ENCODE data around the gene SLC25A53.

The SLC25A53 gene

DNA sequence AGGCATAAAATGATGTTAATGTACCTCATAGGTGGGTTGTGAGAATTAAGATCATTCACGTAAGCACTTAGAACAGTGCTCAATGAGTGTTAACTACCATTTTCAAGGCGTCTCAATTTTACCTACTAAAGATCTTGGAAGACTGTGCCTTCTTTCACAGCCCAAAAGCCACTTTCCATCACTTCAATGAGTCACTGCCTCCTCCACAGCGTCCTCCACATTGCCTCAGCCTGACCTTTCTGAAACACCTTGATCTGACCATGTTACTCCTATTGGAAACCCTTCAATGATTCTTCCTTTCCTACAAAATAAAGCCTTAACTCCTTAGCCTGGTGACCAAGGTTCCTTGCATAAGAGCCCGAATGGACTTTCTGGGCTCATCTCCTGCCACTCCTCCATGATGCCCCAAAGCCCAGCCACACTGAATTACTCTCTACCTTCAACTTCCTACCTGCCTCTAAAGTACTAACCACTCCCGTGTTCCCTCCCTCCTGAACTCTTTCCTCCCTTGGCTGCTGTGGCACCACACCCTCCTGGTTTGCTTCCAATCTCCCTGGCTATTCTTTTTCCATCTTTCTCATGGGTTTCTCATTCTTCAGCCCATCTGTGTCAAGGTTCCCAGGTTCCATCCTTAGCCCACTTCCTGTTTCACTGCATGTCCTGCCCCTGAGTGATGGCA lies 22.1 kb downstream of the SLC25A53 start:
- Histone ChIP-seq H3K36me3 (replicated peaks; ENCODE audit: low read depth, low read length) (no peaks in the 10 kb centered on the region), H3K27ac (ENCODE audit: low read length) (no peak overlapping the region), H3K9me3 (ENCODE audit: insufficient read depth, low read length) (no peaks in the 10 kb centered on the region), H3K4me3 (ENCODE audit: low read length) (no peak overlapping the region), H3K4me1 (ENCODE audit: low read length) (peaks cover 3% of the 10 kb centered on the region; the same call in 1 of the 2 replicates), H2AFZ (ENCODE audit: low read depth, low read length) (no peak overlapping the region), H3K9ac (ENCODE audit: low read length) (no peak overlapping the region), H3K27me3 (ENCODE audit: low read depth, low read length) (no peaks in the 10 kb centered on the region), H3K79me2 (ENCODE audit: low read length) (no peaks in the 10 kb centered on the region), H3K4me2 (ENCODE audit: low read length) (no peak overlapping the region), H4K20me1 (ENCODE audit: insufficient read depth, low read length) (no peaks in the 10 kb centered on the region)
- TF ChIP-seq EZH2phosphoT487 (IDR thresholded peaks at IDR 0.05; ENCODE audit: low read depth) = no peak
- TF ChIP-seq, protein P1, sequence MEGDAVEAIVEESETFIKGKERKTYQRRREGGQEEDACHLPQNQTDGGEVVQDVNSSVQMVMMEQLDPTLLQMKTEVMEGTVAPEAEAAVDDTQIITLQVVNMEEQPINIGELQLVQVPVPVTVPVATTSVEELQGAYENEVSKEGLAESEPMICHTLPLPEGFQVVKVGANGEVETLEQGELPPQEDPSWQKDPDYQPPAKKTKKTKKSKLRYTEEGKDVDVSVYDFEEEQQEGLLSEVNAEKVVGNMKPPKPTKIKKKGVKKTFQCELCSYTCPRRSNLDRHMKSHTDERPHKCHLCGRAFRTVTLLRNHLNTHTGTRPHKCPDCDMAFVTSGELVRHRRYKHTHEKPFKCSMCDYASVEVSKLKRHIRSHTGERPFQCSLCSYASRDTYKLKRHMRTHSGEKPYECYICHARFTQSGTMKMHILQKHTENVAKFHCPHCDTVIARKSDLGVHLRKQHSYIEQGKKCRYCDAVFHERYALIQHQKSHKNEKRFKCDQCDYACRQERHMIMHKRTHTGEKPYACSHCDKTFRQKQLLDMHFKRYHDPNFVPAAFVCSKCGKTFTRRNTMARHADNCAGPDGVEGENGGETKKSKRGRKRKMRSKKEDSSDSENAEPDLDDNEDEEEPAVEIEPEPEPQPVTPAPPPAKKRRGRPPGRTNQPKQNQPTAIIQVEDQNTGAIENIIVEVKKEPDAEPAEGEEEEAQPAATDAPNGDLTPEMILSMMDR (IDR thresholded peaks at IDR 0.05; ENCODE audit: low read depth, low read length) = no peak

DNA sequence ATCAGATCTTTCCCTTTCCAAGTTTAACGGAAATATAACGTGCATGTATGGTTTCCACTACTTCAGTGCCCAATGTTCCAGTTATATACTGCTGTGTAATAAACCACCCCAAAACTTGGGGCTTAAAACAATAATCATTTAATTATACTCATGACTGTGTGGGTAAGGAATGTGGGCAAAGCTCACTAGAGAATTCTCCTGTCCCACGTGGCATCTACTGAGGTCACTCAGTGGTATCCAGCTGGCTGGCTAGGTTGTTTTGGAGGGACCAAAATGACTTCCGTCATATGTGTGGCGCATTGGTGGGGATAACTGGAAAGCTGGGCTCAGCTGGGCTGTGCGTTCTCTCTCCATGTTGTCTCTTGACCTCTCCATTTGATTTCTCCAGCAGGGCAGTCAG lies 26.0 kb downstream of the SLC25A53 start:
- TF ChIP-seq EZH2phosphoT487 (IDR thresholded peaks at IDR 0.05; ENCODE audit: low read depth) = no peak
- TF ChIP-seq, protein P1 (IDR thresholded peaks at IDR 0.05; ENCODE audit: low read depth, low read length) = no peak
- no peaks in the 10 kb centered on the region for H3K36me3 ChIP-seq (replicated peaks; ENCODE audit: low read depth, low read length)
- H3K79me2 ChIP-seq (ENCODE audit: low read length) = no peaks in the 10 kb centered on the region
- H4K20me1 ChIP-seq (ENCODE audit: insufficient read depth, low read length) = no peaks in the 10 kb centered on the region
- no peaks in the 10 kb centered on the region for H3K27me3 ChIP-seq (ENCODE audit: low read depth, low read length)
- peaks cover 3% of the 10 kb centered on the region; the same call in 1 of the 2 replicates for H3K4me1 ChIP-seq (ENCODE audit: low read length)
- no peak overlapping the region for H2AFZ ChIP-seq (ENCODE audit: low read depth, low read length)
- no peak overlapping the region for H3K4me3 ChIP-seq (ENCODE audit: low read length)
- no peaks in the 10 kb centered on the region for H3K9me3 ChIP-seq (ENCODE audit: insufficient read depth, low read length)
- H3K9ac ChIP-seq (ENCODE audit: low read length) = no peak overlapping the region
- no peak overlapping the region for H3K27ac ChIP-seq (ENCODE audit: low read length)
- no peak overlapping the region for H3K4me2 ChIP-seq (ENCODE audit: low read length)

DNA sequence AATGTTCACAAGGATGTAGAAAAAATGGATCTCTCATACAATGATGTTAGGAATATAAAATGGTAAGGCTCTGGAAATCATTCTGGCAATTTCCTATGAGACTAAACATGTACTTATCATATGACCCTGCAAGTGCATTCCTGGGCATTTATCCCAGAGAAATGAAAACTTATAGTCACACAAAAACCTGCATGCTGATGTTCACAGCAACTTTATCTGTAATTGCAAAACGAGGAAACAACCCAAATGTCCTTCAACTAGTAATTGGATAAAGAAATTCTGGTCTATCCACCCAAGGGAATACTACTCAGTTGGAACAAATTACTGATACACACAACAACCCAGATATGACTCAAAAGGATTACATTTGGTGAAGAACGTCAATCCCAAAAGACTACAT lies 30.0 kb downstream of the SLC25A53 start:
- no peaks in the 10 kb centered on the region for H3K27me3 ChIP-seq (ENCODE audit: low read depth, low read length)

DNA sequence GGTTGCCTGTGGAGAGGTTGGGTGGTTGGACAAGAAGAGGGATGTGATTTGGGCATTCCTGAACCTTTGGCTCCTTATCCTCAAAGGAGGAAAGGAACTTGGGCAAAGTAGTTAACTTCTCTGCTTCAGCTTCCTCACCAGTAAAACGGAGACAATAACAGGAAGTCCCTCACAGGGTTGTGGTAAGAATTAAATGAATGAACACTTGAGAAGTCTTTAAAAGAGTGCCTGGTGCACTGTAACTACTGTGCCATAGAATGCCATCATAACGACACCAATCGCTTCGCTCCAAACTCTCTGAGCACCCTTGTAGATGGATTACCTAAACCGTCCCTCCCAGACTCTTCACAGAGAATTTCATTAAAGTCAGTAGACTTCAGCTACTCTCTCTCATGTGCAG lies 34.0 kb downstream of the SLC25A53 start:
- H3K4me3 ChIP-seq (ENCODE audit: low read length) = no peak overlapping the region
- no peak overlapping the region for H2AFZ ChIP-seq (ENCODE audit: low read depth, low read length)
- H3K27ac ChIP-seq (ENCODE audit: low read length) = no peak overlapping the region
- H3K4me1 ChIP-seq (ENCODE audit: low read length) = peaks cover 22% of the 10 kb centered on the region
- no peaks in the 10 kb centered on the region for H3K79me2 ChIP-seq (ENCODE audit: low read length)
- no peaks in the 10 kb centered on the region for H4K20me1 ChIP-seq (ENCODE audit: insufficient read depth, low read length)
- no peaks in the 10 kb centered on the region for H3K27me3 ChIP-seq (ENCODE audit: low read depth, low read length)
- no peak for TF ChIP-seq EZH2phosphoT487 (IDR thresholded peaks at IDR 0.05; ENCODE audit: low read depth)
- TF ChIP-seq, protein P1 (IDR thresholded peaks at IDR 0.05; ENCODE audit: low read depth, low read length) = no peak
- H3K9ac ChIP-seq (ENCODE audit: low read length) = no peak overlapping the region
- H3K4me2 ChIP-seq (ENCODE audit: low read length) = no peak overlapping the region
- H3K36me3 ChIP-seq (replicated peaks; ENCODE audit: low read depth, low read length) = no peaks in the 10 kb centered on the region
- no peaks in the 10 kb centered on the region for H3K9me3 ChIP-seq (ENCODE audit: insufficient read depth, low read length)

More for the DNA sequence above, 30.0 kb downstream of the SLC25A53 start:
- no peak overlapping the region for H2AFZ ChIP-seq (ENCODE audit: low read depth, low read length)
- H4K20me1 ChIP-seq (ENCODE audit: insufficient read depth, low read length) = no peaks in the 10 kb centered on the region
- no peaks in the 10 kb centered on the region for H3K9me3 ChIP-seq (ENCODE audit: insufficient read depth, low read length)
- H3K79me2 ChIP-seq (ENCODE audit: low read length) = no peaks in the 10 kb centered on the region
- H3K4me1 ChIP-seq (ENCODE audit: low read length) = peaks cover 7% of the 10 kb centered on the region
- H3K4me2 ChIP-seq (ENCODE audit: low read length) = no peak overlapping the region
- H3K27ac ChIP-seq (ENCODE audit: low read length) = no peak overlapping the region
- no peaks in the 10 kb centered on the region for H3K36me3 ChIP-seq (replicated peaks; ENCODE audit: low read depth, low read length)
- TF ChIP-seq, protein P1 (IDR thresholded peaks at IDR 0.05; ENCODE audit: low read depth, low read length) = no peak
- no peak for TF ChIP-seq EZH2phosphoT487 (IDR thresholded peaks at IDR 0.05; ENCODE audit: low read depth)
- no peak overlapping the region for H3K9ac ChIP-seq (ENCODE audit: low read length)
- H3K4me3 ChIP-seq (ENCODE audit: low read length) = no peak overlapping the region

Data from OCI-LY3 (cell line).